CD4-positive, alpha-beta T cell (primary cell): ENCODE data around the gene TMEM229B. TPM values are rescaled to one million over a fixed set of nuclear protein-coding genes. Genes with fewer than 3 reads are reported as not detected.
A peak's percentile ranks its signal among the peaks of the same experiment; 100 is the strongest.

Experiments used
- ATAC-seq: fragments of 200-7000 bp; cut with Tn5 transposase; one replicate; pipeline ENCODE4 v1.10.0; 2022; ENCODE audit warnings: mild to moderate bottlenecking; ENCODE audit not compliant: poor library complexity
- CTCF ChIA-PET: fragments of 350-600 bp; sonication (Branson Sonifier 250); formaldehyde crosslinking; loops from one replicate; lab custom pipeline; 2021; ENCODE audit warnings: antibody characterized with exemption, inconsistent platforms; lab: Charles Lee
- POLR2A ChIA-PET: fragments of 350-600 bp; sonication (Branson Sonifier 250); formaldehyde crosslinking; loops from one replicate; lab custom pipeline; 2021; ENCODE audit warnings: antibody characterized with exemption, inconsistent platforms; lab: Charles Lee
- DNase-seq, 14 experiments: peaks; one replicate each; pipeline ENCODE4 v3.0.0-alpha.2; 2013 to 2020; ENCODE audit warnings: mixed read lengths in 2 of 14
- H3K27ac ChIP-seq, 2 donors: one replicate each; pipeline versions ENCODE4 v1.5.1 to v1.7.0; 2013; ENCODE audit warnings: low read length in 2 of 2, low read depth in 1 of 2, mild to moderate bottlenecking in 1 of 2
- H3K27me3 ChIP-seq, 2 experiments: 1 replicate in 1 of 2; 2 replicates in 1 of 2; pipeline versions ENCODE4 v1.6.1 to v1.7.0; 2013; ENCODE audit warnings: low read length in 2 of 2, control low read depth in 1 of 2, mild to moderate bottlenecking in 1 of 2, moderate library complexity in 1 of 2; ENCODE audit not compliant: insufficient read depth in 2 of 2, control insufficient read depth in 1 of 2
- H3K36me3 ChIP-seq: one replicate; pipeline ENCODE4 v1.6.1; 2013; ENCODE audit warnings: low read length, control low read depth; ENCODE audit not compliant: insufficient read depth
- H3K4me1 ChIP-seq: one replicate; pipeline ENCODE4 v1.6.1; 2013; ENCODE audit warnings: low read length, control low read depth; ENCODE audit not compliant: insufficient read depth
- H3K4me3 ChIP-seq: one replicate; pipeline ENCODE4 v1.5.1; 2013; ENCODE audit warnings: mild to moderate bottlenecking, low read length, moderate library complexity
- H3K9me3 ChIP-seq, 2 experiments: 1 replicate in 1 of 2; 2 replicates in 1 of 2; pipeline versions ENCODE4 v1.6.1 to v1.7.0; 2013; ENCODE audit warnings: low read length in 2 of 2, mild to moderate bottlenecking in 2 of 2, control low read depth in 1 of 2, moderate library complexity in 1 of 2; ENCODE audit not compliant: control insufficient read depth in 1 of 2, insufficient read depth in 1 of 2
- H3K27ac Mint-ChIP-seq: one replicate; pipeline ENCODE4 v1.8.0; 2020; ENCODE audit warnings: mixed read lengths
- H3K27me3 Mint-ChIP-seq: one replicate; pipeline ENCODE4 v1.8.0; 2021; ENCODE audit warnings: mixed read lengths
- H3K36me3 Mint-ChIP-seq: one replicate; pipeline ENCODE4 v1.8.0; 2021; ENCODE audit warnings: low read depth, mixed read lengths
- H3K4me1 Mint-ChIP-seq: one replicate; pipeline ENCODE4 v1.8.0; 2021; ENCODE audit warnings: low read depth, mixed read lengths
- H3K4me3 Mint-ChIP-seq: one replicate; pipeline ENCODE4 v1.8.0; 2020; ENCODE audit warnings: mild to moderate bottlenecking, mixed read lengths
- H3K9me3 Mint-ChIP-seq: one replicate; pipeline ENCODE4 v1.8.0; 2020; ENCODE audit warnings: mixed read lengths
- CTCF ChIP-seq: fragments of 200-600 bp; IDR thresholded peaks from one replicate; pipeline ENCODE4 v1.8.0; 2022; ENCODE audit warnings: antibody characterized with exemption, mild to moderate bottlenecking
- intact Hi-C, 2 experiments: fragments of 100-400 bp; cut with DNase I in 1 of 2; cut with micrococcal nuclease in 1 of 2; formaldehyde crosslinking; loops; one replicate each; pipeline versions ENCODE4 v1.15.1 to v1.9.0; 2023 to 2025; cut with DNase I, micrococcal nuclease
- total RNA-seq, 174 experiments: library from RNA in 2 of 174; stranded (reverse) in 2 of 174; gene quantifications; one replicate each; pipeline ENCODE4 v1.2.3 and lab custom pipeline; 2021 to 2026

Gene TMEM229B
- total RNA-seq, 2 experiments from 2014 or later: 7.1 to 9.1 TPM

GRCh38 chr14:67514203-67514607 is 25.7 kb upstream of the TMEM229B start:
- intact Hi-C loops: loop anchor here in 1 of 2 experiments (10.0 kb wide), 1 partner anchor 49 kb away; no protein-coding TSS in a partner anchor
- peak overlapping the region; percentile 84 for H3K4me3 ChIP-seq
- ATAC-seq: no peak

GRCh38 chr14:67513631-67514108 is 25.1 kb upstream of the TMEM229B start:
- Histone ChIP-seq H3K27ac (peak overlapping the region; percentile 58 to 60), H3K27me3 (no peaks in the 10 kb centered on the region), H3K4me1 (peaks cover 28% of the 10 kb centered on the region), H3K9me3 (no peaks in the 10 kb centered on the region), H3K36me3 (no peaks in the 10 kb centered on the region), H3K4me3 (no peak overlapping the region)
- ATAC-seq: no peak
- POLR2A ChIA-PET: interaction anchor here (1.1 to 3.0 kb wide), 3 partner anchors 15 to 25 kb away, joined by 3 to 27 read pairs (median 4); partner anchors contain the start of genes PLEKHH1 and TMEM229B
- TF ChIP-seq CTCF: no peak
- no peaks in the 10 kb centered on the region for H3K27me3 Mint-ChIP-seq
- CTCF ChIA-PET: interaction anchor here (1.0 kb wide), 1 partner anchor 86 kb away, joined by 3 read pairs; the partner anchor contains the start of gene PIGH
- peak overlapping the region; percentile 88 for H3K27ac Mint-ChIP-seq
- no peaks in the 10 kb centered on the region for H3K36me3 Mint-ChIP-seq
- peaks cover 37% of the 10 kb centered on the region for H3K4me1 Mint-ChIP-seq
- DNase-seq: no peak
- intact Hi-C loops: loop anchor here (2.0 to 10.0 kb wide), 2 partner anchors 23 to 49 kb away; no protein-coding TSS in a partner anchor
- H3K4me3 Mint-ChIP-seq: peak overlapping the region; percentile 90
- H3K9me3 Mint-ChIP-seq: no peaks in the 10 kb centered on the region

More at GRCh38 chr14:67514203-67514607, 25.7 kb upstream of the TMEM229B start:
- Mint-ChIP-seq H3K4me1 (peaks cover 37% of the 10 kb centered on the region), H3K27me3 (no peaks in the 10 kb centered on the region), H3K27ac (peak overlapping the region; percentile 88), H3K4me3 (peak overlapping the region; percentile 90), H3K9me3 (no peaks in the 10 kb centered on the region), H3K36me3 (no peaks in the 10 kb centered on the region)
- Histone ChIP-seq H3K27ac (peak overlapping the region; percentile 58 to 73), H3K27me3 (no peaks in the 10 kb centered on the region), H3K9me3 (no peaks in the 10 kb centered on the region), H3K36me3 (no peaks in the 10 kb centered on the region), H3K4me1 (peaks cover 28% of the 10 kb centered on the region)
- TF ChIP-seq CTCF: no peak
- no peak for DNase-seq
- ChIA-PET POLR2A (interaction anchor here (1.1 to 3.0 kb wide), 3 partner anchors 14 to 25 kb away, joined by 3 to 27 read pairs (median 4); partner anchors contain the start of genes PLEKHH1 and TMEM229B), CTCF (interaction anchor here (1.0 kb wide), 1 partner anchor 85 kb away, joined by 3 read pairs; the partner anchor contains the start of gene PIGH)

- POLR2A ChIA-PET: interaction anchor here (1.0 to 1.4 kb wide), 3 partner anchors 15 to 25 kb away, joined by 3 to 7 read pairs (median 3); partner anchors contain the start of gene TMEM229B
- H3K4me1 Mint-ChIP-seq: peaks cover 37% of the 10 kb centered on the region
- H3K36me3 ChIP-seq: no peaks in the 10 kb centered on the region
- no peak overlapping the region for H3K4me3 ChIP-seq
- intact Hi-C loops: loop anchor here (2.0 to 10.0 kb wide), 2 partner anchors 22 to 48 kb away; no protein-coding TSS in a partner anchor
- TF ChIP-seq CTCF: no peak
- H3K27me3 ChIP-seq: no peaks in the 10 kb centered on the region
- no peaks in the 10 kb centered on the region for H3K9me3 ChIP-seq
- CTCF ChIA-PET: no interaction called here
- no peak overlapping the region for H3K27ac ChIP-seq
- DNase-seq (no peak), ATAC-seq (no peak)
- no peaks in the 10 kb centered on the region for H3K9me3 Mint-ChIP-seq
- peaks cover 28% of the 10 kb centered on the region for H3K4me1 ChIP-seq
- peak overlapping the region; percentile 90 for H3K4me3 Mint-ChIP-seq
- H3K36me3 Mint-ChIP-seq: no peaks in the 10 kb centered on the region
- H3K27ac Mint-ChIP-seq: peak overlapping the region; percentile 88
- no peaks in the 10 kb centered on the region for H3K27me3 Mint-ChIP-seq
These were observed 24.2 kb upstream of the TMEM229B start for GRCh38 chr14:67512463-67513310.
